Nephron progenitor cell (in vitro differentiated cells): ENCODE measurements around the gene THSD4.

Experiments
- DNase-seq: peaks from one replicate; pipeline ENCODE4 v3.0.0; 2021
- H3K27ac Mint-ChIP-seq: 2 replicates; pipeline ENCODE4 v1.8.0; 2021; ENCODE audit warnings: mild to moderate bottlenecking, moderate library complexity, mixed read lengths
- H3K27me3 Mint-ChIP-seq: 2 replicates; pipeline ENCODE4 v1.8.0; 2021; ENCODE audit warnings: mild to moderate bottlenecking, low read depth, mixed read lengths; ENCODE audit not compliant: poor library complexity
- H3K36me3 Mint-ChIP-seq: 2 replicates; pipeline ENCODE4 v1.8.0; 2021; ENCODE audit warnings: low read depth, mixed read lengths
- H3K4me1 Mint-ChIP-seq: 2 replicates; pipeline ENCODE4 v1.8.0; 2021; ENCODE audit warnings: mixed read lengths
- H3K4me3 Mint-ChIP-seq: 2 replicates; pipeline ENCODE4 v1.8.0; 2021; ENCODE audit warnings: mild to moderate bottlenecking, moderate library complexity, mixed read lengths
- H3K9me3 Mint-ChIP-seq: 2 replicates; pipeline ENCODE4 v1.8.0; 2021; ENCODE audit warnings: mild to moderate bottlenecking, moderate library complexity, mixed read lengths
- CTCF ChIP-seq: fragments of 200-600 bp; sonication (generic); IDR thresholded peaks from 2 replicates; pipeline ENCODE4 v1.5.0; 2021; ENCODE audit warnings: antibody characterized with exemption

THSD4 gene

GRCh38 chr15:71136159-71136783 lies 21.0 kb downstream of the THSD4 start:
- DNase-seq = no peak
- Mint-ChIP-seq H3K4me3 (no peak overlapping the region), H3K27ac (peak overlapping the region; percentile 12), H3K36me3 (no peaks in the 10 kb centered on the region), H3K4me1 (peaks cover 46% of the 10 kb centered on the region), H3K27me3 (no peaks in the 10 kb centered on the region), H3K9me3 (peaks cover 3% of the 10 kb centered on the region)
- no peak for TF ChIP-seq CTCF

GRCh38 chr15:71136793-71137518 lies 21.7 kb downstream of the THSD4 start:
- Mint-ChIP-seq H3K36me3 (no peaks in the 10 kb centered on the region), H3K27ac (peak overlapping the region; percentile 57), H3K4me1 (peaks cover 46% of the 10 kb centered on the region), H3K27me3 (no peaks in the 10 kb centered on the region), H3K9me3 (peaks cover 3% of the 10 kb centered on the region), H3K4me3 (no peak overlapping the region)
- no peak for TF ChIP-seq CTCF
- DNase-seq = no peak

- no peak for TF ChIP-seq CTCF
- Mint-ChIP-seq H3K9me3 (peaks cover 3% of the 10 kb centered on the region), H3K36me3 (no peaks in the 10 kb centered on the region), H3K4me3 (no peak overlapping the region), H3K27me3 (no peaks in the 10 kb centered on the region), H3K27ac (peak overlapping the region; percentile 60), H3K4me1 (peaks cover 36% of the 10 kb centered on the region)
- no peak for DNase-seq
Measured at GRCh38 chr15:71138473-71138872, 23.2 kb downstream of the THSD4 start.

GRCh38 chr15:71139241-71139640 lies 24.0 kb downstream of the THSD4 start:
- H3K27me3 Mint-ChIP-seq = peaks cover 6% of the 10 kb centered on the region
- no peak overlapping the region for H3K27ac Mint-ChIP-seq
- no peaks in the 10 kb centered on the region for H3K36me3 Mint-ChIP-seq
- DNase-seq = no peak
- TF ChIP-seq CTCF = no peak
- peaks cover 3% of the 10 kb centered on the region for H3K9me3 Mint-ChIP-seq
- no peak overlapping the region for H3K4me3 Mint-ChIP-seq
- H3K4me1 Mint-ChIP-seq = peaks cover 36% of the 10 kb centered on the region

- Mint-ChIP-seq H3K36me3 (no peaks in the 10 kb centered on the region), H3K27ac (no peak overlapping the region), H3K9me3 (peaks cover 3% of the 10 kb centered on the region), H3K4me1 (peaks cover 38% of the 10 kb centered on the region), H3K4me3 (no peak overlapping the region), H3K27me3 (peaks cover 6% of the 10 kb centered on the region)
- no peak for TF ChIP-seq CTCF
- DNase-seq = no peak
Measured at GRCh38 chr15:71141572-71141971, 26.3 kb downstream of the THSD4 start.

GRCh38 chr15:71142780-71143179 lies 27.5 kb downstream of the THSD4 start:
- peaks cover 33% of the 10 kb centered on the region for H3K4me1 Mint-ChIP-seq
- no peak overlapping the region for H3K27ac Mint-ChIP-seq
- DNase-seq = no peak
- H3K36me3 Mint-ChIP-seq = no peaks in the 10 kb centered on the region
- no peak overlapping the region for H3K4me3 Mint-ChIP-seq
- peaks cover 3% of the 10 kb centered on the region for H3K9me3 Mint-ChIP-seq
- no peak for TF ChIP-seq CTCF
- peaks cover 6% of the 10 kb centered on the region for H3K27me3 Mint-ChIP-seq
